SK-N-MC (cell line): ENCODE results near the gene RAD23B.

ENCODE experiments used
- DNase-seq: peaks from one replicate; pipeline ENCODE4 v3.0.0-alpha.2; 2011; ENCODE audit warnings: low read depth, low spot score
- H3K27ac ChIP-seq: fragments of 200-600 bp; sonication (generic); 2 replicates; pipeline ENCODE4 v1.5.1; 2016; ENCODE audit warnings: mixed run types
- H3K36me3 ChIP-seq: fragments of 200-600 bp; sonication (generic); 2 replicates; pipeline ENCODE4 v1.6.1; 2017; ENCODE audit warnings: antibody characterized with exemption, low read length, mixed read lengths; ENCODE audit not compliant: insufficient read depth
- H3K4me3 ChIP-seq: fragments of 200-600 bp; sonication (generic); 2 replicates; pipeline ENCODE4 v1.5.1; 2016
- H3K9ac ChIP-seq: fragments of 200-600 bp; sonication (generic); 2 replicates; pipeline ENCODE4 v1.8.0; 2017; ENCODE audit warnings: mixed run types, mixed read lengths; ENCODE audit not compliant: insufficient read length
- H3K9me3 ChIP-seq: fragments of 200-600 bp; sonication (generic); 2 replicates; pipeline ENCODE4 v1.6.1; 2017; ENCODE audit warnings: low read depth, mild to moderate bottlenecking, antibody characterized with exemption, low read length, moderate library complexity, mixed read lengths
- EZH2 ChIP-seq: fragments of 200-600 bp; sonication (generic); IDR thresholded peaks from one replicate; pipeline ENCODE4 v1.6.1; 2017; ENCODE audit warnings: antibody characterized with exemption
- FOXP2 ChIP-seq: optimal IDR thresholded peaks from 2 replicates; pipeline ENCODE3; 2011; ENCODE audit warnings: mild to moderate bottlenecking, moderate library complexity; ENCODE audit not compliant: insufficient read depth; ENCODE audit errors: extremely low read length, control extremely low read depth
- POLR2AphosphoS5 ChIP-seq: IDR thresholded peaks from 2 replicates; pipeline ENCODE4 v1.6.1; 2012; ENCODE audit warnings: mild to moderate bottlenecking, low read depth, low read length, borderline replicate concordance

The RAD23B gene

GRCh38 chr9:107274096-107274495 lies 9.0 kb upstream of the RAD23B start:
- TF ChIP-seq FOXP2 (no peak), POLR2AphosphoS5 (no peak), EZH2 (no peak)
- H3K27ac ChIP-seq: no peak overlapping the region

GRCh38 chr9:107274953-107275422 lies 8.1 kb upstream of the RAD23B start:
- H3K9ac ChIP-seq: no peak overlapping the region
- DNase-seq: no peak
- H3K27ac ChIP-seq: no peak overlapping the region
- H3K36me3 ChIP-seq: no peaks in the 10 kb centered on the region
- TF ChIP-seq EZH2 (no peak), FOXP2 (no peak), POLR2AphosphoS5 (no peak)
- no peaks in the 10 kb centered on the region for H3K9me3 ChIP-seq
- no peak overlapping the region for H3K4me3 ChIP-seq

More at GRCh38 chr9:107274096-107274495, 9.0 kb upstream of the RAD23B start:
- Histone ChIP-seq H3K9ac (no peak overlapping the region), H3K9me3 (no peaks in the 10 kb centered on the region), H3K4me3 (no peak overlapping the region), H3K36me3 (no peaks in the 10 kb centered on the region)
- no peak for DNase-seq

- DNase-seq: no peak
- Histone ChIP-seq H3K4me3 (no peak overlapping the region), H3K27ac (no peak overlapping the region)
Observed at GRCh38 chr9:107275530-107275929, 7.5 kb upstream of the RAD23B start.

GRCh38 chr9:107276966-107277710 lies 5.9 kb upstream of the RAD23B start:
- TF ChIP-seq EZH2 (no peak), POLR2AphosphoS5 (no peak), FOXP2 (no peak)
- H3K9ac ChIP-seq: no peak overlapping the region
- no peaks in the 10 kb centered on the region for H3K36me3 ChIP-seq
- H3K27ac ChIP-seq: no peak overlapping the region
- H3K4me3 ChIP-seq: no peak overlapping the region
- no peaks in the 10 kb centered on the region for H3K9me3 ChIP-seq
- DNase-seq: no peak

More at GRCh38 chr9:107275530-107275929, 7.5 kb upstream of the RAD23B start:
- no peaks in the 10 kb centered on the region for H3K36me3 ChIP-seq
- H3K9me3 ChIP-seq: no peaks in the 10 kb centered on the region
- TF ChIP-seq EZH2: no peak
- no peak for TF ChIP-seq FOXP2
- TF ChIP-seq POLR2AphosphoS5: no peak
- H3K9ac ChIP-seq: no peak overlapping the region

GRCh38 chr9:107277801-107278200 lies 5.3 kb upstream of the RAD23B start:
- Histone ChIP-seq H3K27ac (no peak overlapping the region), H3K9ac (no peak overlapping the region)
- TF ChIP-seq EZH2 (no peak), POLR2AphosphoS5 (no peak), FOXP2 (no peak)

GRCh38 chr9:107279086-107279485 lies 4.0 kb upstream of the RAD23B start:
- no peak for DNase-seq
- no peak overlapping the region for H3K9ac ChIP-seq
- no peak overlapping the region for H3K4me3 ChIP-seq
- no peaks in the 10 kb centered on the region for H3K9me3 ChIP-seq
- H3K36me3 ChIP-seq: no peaks in the 10 kb centered on the region
- no peak overlapping the region for H3K27ac ChIP-seq
- TF ChIP-seq FOXP2 (no peak), POLR2AphosphoS5 (no peak), EZH2 (no peak)

More at GRCh38 chr9:107277801-107278200, 5.3 kb upstream of the RAD23B start:
- no peak overlapping the region for H3K4me3 ChIP-seq
- no peaks in the 10 kb centered on the region for H3K9me3 ChIP-seq
- H3K36me3 ChIP-seq: no peaks in the 10 kb centered on the region
- no peak for DNase-seq

GRCh38 chr9:107280543-107280942 lies 2.5 kb upstream of the RAD23B start:
- H3K9ac ChIP-seq: no peak overlapping the region
- no peaks in the 10 kb centered on the region for H3K9me3 ChIP-seq
- no peak for DNase-seq
- H3K36me3 ChIP-seq: peaks cover 12% of the 10 kb centered on the region; the same call in 1 of the 2 replicates
- no peak overlapping the region for H3K4me3 ChIP-seq
- H3K27ac ChIP-seq: no peak overlapping the region
- no peak for TF ChIP-seq POLR2AphosphoS5
- TF ChIP-seq FOXP2: no peak
- TF ChIP-seq EZH2: no peak

- Histone ChIP-seq H3K36me3 (peaks cover 18% of the 10 kb centered on the region), H3K27ac (no peak overlapping the region), H3K9ac (no peak overlapping the region), H3K9me3 (0 out of 2 replicates have a peak, but pooled peaks cover 2% of the 10 kb centered on the region), H3K4me3 (no peak overlapping the region)
- no peak for TF ChIP-seq FOXP2
- TF ChIP-seq POLR2AphosphoS5: no peak
- no peak for TF ChIP-seq EZH2
- DNase-seq: no peak
Observed at GRCh38 chr9:107281184-107281583, 1.9 kb upstream of the RAD23B start.
